Body of pancreas (tissue), 4 donors: ENCODE data around the gene TM9SF1. TPM values are rescaled to one million over a fixed set of nuclear protein-coding genes. Genes with fewer than 3 reads are reported as not detected.

Experiments
- ATAC-seq: fragments of 150-250 bp; one replicate; pipeline ENCODE4 v1.9.1; 2016
- DNase-seq, 4 donors: peaks; one replicate each; pipeline ENCODE4 v3.0.0-alpha.2; 2019
- H3K27ac ChIP-seq, 4 donors: fragments of 200-600 bp; sonication (generic); 1 replicate in 3 of 4; 2 replicates in 1 of 4; pipeline versions ENCODE4 v1.5.1 to v1.6.1; 2016 to 2019; ENCODE audit warnings: mild to moderate bottlenecking in 1 of 4, mixed read lengths in 1 of 4, moderate library complexity in 1 of 4
- H3K27me3 ChIP-seq, 2 donors: fragments of 200-600 bp; sonication (generic); one replicate each; pipeline ENCODE4 v1.6.0; 2016; ENCODE audit warnings: mild to moderate bottlenecking in 1 of 2
- H3K36me3 ChIP-seq, 2 donors: fragments of 200-600 bp; sonication (generic); replicated peaks in 1 of 2; 2 replicates each; pipeline ENCODE4 v1.5.1; 2016; ENCODE audit warnings: low read depth in 2 of 2; ENCODE audit not compliant: insufficient read depth in 1 of 2
- H3K4me1 ChIP-seq: fragments of 200-600 bp; sonication (generic); one replicate; pipeline ENCODE4 v1.6.0; 2016
- H3K4me3 ChIP-seq, 2 donors: fragments of 200-600 bp; sonication (generic); 1 replicate in 1 of 2; 2 replicates in 1 of 2; pipeline ENCODE4 v1.5.1; 2016 to 2019
- H3K9me3 ChIP-seq, 3 donors: fragments of 200-600 bp; sonication (generic); 1 replicate in 2 of 3; 2 replicates in 1 of 3; pipeline ENCODE4 v1.5.1; 2016
- CTCF ChIP-seq, 7 experiments: fragments of 450-650 bp in 4 of 7; fragments of 200-600 bp in 3 of 7; sonication (generic) in 3 of 7; IDR thresholded peaks; one replicate each; pipeline ENCODE4 v1.5.1; 2016 to 2019; ENCODE audit warnings: antibody characterized with exemption in 7 of 7
- POLR2A ChIP-seq, 3 donors: fragments of 450-650 bp; IDR thresholded peaks; one replicate each; pipeline ENCODE4 v1.6.1; 2016; ENCODE audit warnings: antibody characterized with exemption in 3 of 3, mild to moderate bottlenecking in 2 of 3
- WGBS, 2 donors: methylation state at CpG; one replicate each; pipeline ENCODE4 v1.1.5; 2017; 5-methylcytosine and 5-hydroxymethylcytosine counted together
- intact Hi-C: fragments of 100-400 bp; cut with DNase I; formaldehyde crosslinking; loops from one replicate; pipeline ENCODE4 v1.15.1; 2023
- total RNA-seq, 2 donors: library from RNA; depleted of rRNA; stranded (reverse); fragments of >200 nt; gene quantifications; one replicate each; pipeline ENCODE4 v1.1.0, GENCODE V29; 2016

TM9SF1 gene
- total RNA-seq, 2 donors from 2014 or later = 57.9 to 59.7 TPM

- Histone ChIP-seq H3K4me1 (peaks cover 41% of the 10 kb centered on the region), H3K9me3 (no peaks in the 10 kb centered on the region), H3K36me3 (peaks cover 0 to 10% of the 10 kb centered on the region in 2 donors), H3K27me3 (no peaks in the 10 kb centered on the region), H3K4me3 (no peak overlapping the region), H3K27ac (peak overlapping the region in 3 of 4 donors; percentile 15 to 87 (median 79))
- 0% methylated on average over 3 of the region's 3 CpGs for WGBS, 2 donors
- ATAC-seq (no peak), DNase-seq (no peak)
- TF ChIP-seq CTCF (IDR thresholded peaks at IDR 0.05) (no peak), POLR2A (IDR thresholded peaks at IDR 0.05) (no peak)
- intact Hi-C loops = no loop called here
Measured at GRCh38 chr14:24189059-24189375, 6.2 kb downstream of the TM9SF1 start.

- TF ChIP-seq POLR2A (IDR thresholded peaks at IDR 0.05) = peak in 2 of 3 donors; percentile 84 to 85
- TF ChIP-seq CTCF (IDR thresholded peaks at IDR 0.05) = peak in 1 of 7 experiments; percentile 8
- H3K27me3 ChIP-seq = no peaks in the 10 kb centered on the region
- ATAC-seq (peak; percentile 98), DNase-seq (peak; percentile 96 to 98 (median 97))
- H3K4me3 ChIP-seq = peak within 1 kb of the TSS; percentile 16 to 24
- H3K9me3 ChIP-seq = no peaks in the 10 kb centered on the region
- H3K36me3 ChIP-seq = peaks cover 1 to 15% of the 10 kb centered on the region in 2 donors
- WGBS, 2 donors = 0% methylated on average over 11 to 65 of the region's 65 CpGs
- intact Hi-C loops = no loop called here
- H3K4me1 ChIP-seq = peaks cover 38% of the 10 kb centered on the region
- H3K27ac ChIP-seq = peak within 1 kb of the TSS; percentile 42 to 87 (median 68)
Measured at GRCh38 chr14:24188251-24189058, 6.8 kb downstream of the TM9SF1 start, which contains the start of gene IPO4. Gene IPO4 (minus strand): TSS chr14:24188816. CDS start chr14:24188787, 29 bp downstream.

- WGBS, 2 donors = 66 to 100% methylated on average over 1 to 2 of the region's 2 CpGs
- Histone ChIP-seq H3K27me3 (no peaks in the 10 kb centered on the region), H3K27ac (peak overlapping the region; percentile 42 to 87 (median 68)), H3K4me1 (peaks cover 30% of the 10 kb centered on the region), H3K36me3 (peaks cover 9 to 24% of the 10 kb centered on the region in 2 donors), H3K9me3 (no peaks in the 10 kb centered on the region), H3K4me3 (no peak overlapping the region)
- intact Hi-C loops = no loop called here
- DNase-seq (no peak), ATAC-seq (no peak)
- TF ChIP-seq CTCF (IDR thresholded peaks at IDR 0.05) = no peak
- no peak for TF ChIP-seq POLR2A (IDR thresholded peaks at IDR 0.05)
Measured at GRCh38 chr14:24187539-24187915, 7.7 kb downstream of the TM9SF1 start.

GRCh38 chr14:24186831-24187538 is 8.3 kb downstream of the TM9SF1 start:
- Histone ChIP-seq H3K9me3 (no peaks in the 10 kb centered on the region), H3K36me3 (peaks cover 9 to 26% of the 10 kb centered on the region in 2 donors), H3K27me3 (no peaks in the 10 kb centered on the region), H3K4me3 (no peak overlapping the region), H3K27ac (no peak overlapping the region), H3K4me1 (peaks cover 24% of the 10 kb centered on the region)
- no peak for TF ChIP-seq CTCF (IDR thresholded peaks at IDR 0.05)
- TF ChIP-seq POLR2A (IDR thresholded peaks at IDR 0.05) = no peak
- intact Hi-C loops = no loop called here
- DNase-seq (no peak), ATAC-seq (no peak)
- WGBS, 2 donors = 84 to 100% methylated on average over 2 to 10 of the region's 10 CpGs
